Right atrium auricular region (tissue), 2 donors: ENCODE results near the gene AQP1. TPM values are rescaled to one million over a fixed set of nuclear protein-coding genes. Genes with fewer than 3 reads are reported as not detected.

Source experiments
- DNase-seq: peaks from one replicate; pipeline ENCODE4 v3.0.0-alpha.2; 2019; ENCODE audit warnings: low spot score
- H3K27ac ChIP-seq, 2 donors: fragments of 200-600 bp; sonication (generic); 1 replicate in 1 of 2; 2 replicates in 1 of 2; pipeline ENCODE4 v1.5.1; 2016 to 2019
- H3K27me3 ChIP-seq, 2 donors: fragments of 200-600 bp; sonication (generic); one replicate each; pipeline versions ENCODE4 v1.5.1 to v1.6.0; 2017 to 2019
- H3K36me3 ChIP-seq: fragments of 200-600 bp; sonication (generic); one replicate; pipeline ENCODE4 v1.5.1; 2016
- H3K4me1 ChIP-seq, 2 donors: fragments of 200-600 bp; sonication (generic); one replicate each; pipeline versions ENCODE4 v1.5.1 to v1.6.0; 2017 to 2019
- H3K4me3 ChIP-seq, 2 donors: fragments of 200-600 bp; sonication (generic); 1 replicate in 1 of 2; 2 replicates in 1 of 2; pipeline ENCODE4 v1.5.1; 2017 to 2019; ENCODE audit warnings: mild to moderate bottlenecking in 1 of 2, moderate library complexity in 1 of 2
- H3K9me3 ChIP-seq, 2 donors: fragments of 200-600 bp; sonication (generic); one replicate each; pipeline ENCODE4 v1.5.1; 2019
- total RNA-seq, 2 donors: library from RNA; depleted of rRNA; stranded (reverse); fragments of >200 nt; gene quantifications; one replicate each; pipeline ENCODE4 v1.1.0, GENCODE V29; 2016
- TF ChIP-seq, protein P1 (sequence below), 2 donors: fragments of 200-600 bp; sonication (generic); IDR thresholded peaks; one replicate each; pipeline ENCODE4 v1.5.1; 2019; ENCODE audit warnings: antibody characterized with exemption in 2 of 2

Gene AQP1
- total RNA-seq, 2 donors from 2014 or later, result 353 to 517 TPM

DNA sequence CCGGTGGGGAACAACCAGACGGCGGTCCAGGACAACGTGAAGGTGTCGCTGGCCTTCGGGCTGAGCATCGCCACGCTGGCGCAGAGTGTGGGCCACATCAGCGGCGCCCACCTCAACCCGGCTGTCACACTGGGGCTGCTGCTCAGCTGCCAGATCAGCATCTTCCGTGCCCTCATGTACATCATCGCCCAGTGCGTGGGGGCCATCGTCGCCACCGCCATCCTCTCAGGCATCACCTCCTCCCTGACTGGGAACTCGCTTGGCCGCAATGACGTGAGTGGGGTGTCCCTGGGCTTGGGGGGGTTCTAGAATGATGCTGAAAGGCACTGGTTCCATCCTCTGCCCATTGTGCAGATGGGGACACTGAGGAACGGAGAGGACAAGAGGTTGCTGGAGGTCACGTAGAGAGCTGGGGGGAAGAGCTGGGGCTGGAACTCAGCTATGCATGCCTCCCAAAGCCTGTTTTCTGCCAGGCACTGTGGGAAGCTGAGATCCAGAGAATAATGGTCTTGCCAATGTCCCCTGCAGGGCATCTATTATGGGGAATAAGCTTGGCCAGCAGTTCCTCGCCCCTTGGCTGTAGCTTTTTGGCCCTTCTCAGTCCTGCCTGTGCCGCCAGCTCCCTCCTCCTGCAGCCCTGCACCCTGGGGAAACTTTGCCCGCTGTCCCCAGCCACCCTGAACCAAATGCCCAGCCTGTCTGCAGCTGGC is 523 bp downstream of the AQP1 start:
- TF ChIP-seq, protein P1, sequence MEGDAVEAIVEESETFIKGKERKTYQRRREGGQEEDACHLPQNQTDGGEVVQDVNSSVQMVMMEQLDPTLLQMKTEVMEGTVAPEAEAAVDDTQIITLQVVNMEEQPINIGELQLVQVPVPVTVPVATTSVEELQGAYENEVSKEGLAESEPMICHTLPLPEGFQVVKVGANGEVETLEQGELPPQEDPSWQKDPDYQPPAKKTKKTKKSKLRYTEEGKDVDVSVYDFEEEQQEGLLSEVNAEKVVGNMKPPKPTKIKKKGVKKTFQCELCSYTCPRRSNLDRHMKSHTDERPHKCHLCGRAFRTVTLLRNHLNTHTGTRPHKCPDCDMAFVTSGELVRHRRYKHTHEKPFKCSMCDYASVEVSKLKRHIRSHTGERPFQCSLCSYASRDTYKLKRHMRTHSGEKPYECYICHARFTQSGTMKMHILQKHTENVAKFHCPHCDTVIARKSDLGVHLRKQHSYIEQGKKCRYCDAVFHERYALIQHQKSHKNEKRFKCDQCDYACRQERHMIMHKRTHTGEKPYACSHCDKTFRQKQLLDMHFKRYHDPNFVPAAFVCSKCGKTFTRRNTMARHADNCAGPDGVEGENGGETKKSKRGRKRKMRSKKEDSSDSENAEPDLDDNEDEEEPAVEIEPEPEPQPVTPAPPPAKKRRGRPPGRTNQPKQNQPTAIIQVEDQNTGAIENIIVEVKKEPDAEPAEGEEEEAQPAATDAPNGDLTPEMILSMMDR (IDR thresholded peaks at IDR 0.05), result no peak
- peaks cover 0 to 98% of the 10 kb centered on the region in 2 donors for H3K4me1 ChIP-seq

GRCh38 chr7:30912731-30912985 is 1.0 kb downstream of the AQP1 start:
- Histone ChIP-seq H3K36me3 (no peaks in the 10 kb centered on the region), H3K27ac (peak overlapping the region; percentile 82 to 94), H3K27me3 (no peaks in the 10 kb centered on the region), H3K4me3 (peak overlapping the region; percentile 44 to 54), H3K9me3 (no peaks in the 10 kb centered on the region), H3K4me1 (peaks cover 0 to 98% of the 10 kb centered on the region in 2 donors)
- DNase-seq, result no peak
- TF ChIP-seq, protein P1 (IDR thresholded peaks at IDR 0.05), result no peak

More for the DNA sequence above, 523 bp downstream of the AQP1 start:
- Histone ChIP-seq H3K9me3 (no peaks in the 10 kb centered on the region), H3K27me3 (no peaks in the 10 kb centered on the region), H3K4me3 (peak overlapping the region; percentile 44 to 54), H3K36me3 (no peaks in the 10 kb centered on the region), H3K27ac (peak overlapping the region; percentile 82 to 94)
- DNase-seq, result no peak

DNA sequence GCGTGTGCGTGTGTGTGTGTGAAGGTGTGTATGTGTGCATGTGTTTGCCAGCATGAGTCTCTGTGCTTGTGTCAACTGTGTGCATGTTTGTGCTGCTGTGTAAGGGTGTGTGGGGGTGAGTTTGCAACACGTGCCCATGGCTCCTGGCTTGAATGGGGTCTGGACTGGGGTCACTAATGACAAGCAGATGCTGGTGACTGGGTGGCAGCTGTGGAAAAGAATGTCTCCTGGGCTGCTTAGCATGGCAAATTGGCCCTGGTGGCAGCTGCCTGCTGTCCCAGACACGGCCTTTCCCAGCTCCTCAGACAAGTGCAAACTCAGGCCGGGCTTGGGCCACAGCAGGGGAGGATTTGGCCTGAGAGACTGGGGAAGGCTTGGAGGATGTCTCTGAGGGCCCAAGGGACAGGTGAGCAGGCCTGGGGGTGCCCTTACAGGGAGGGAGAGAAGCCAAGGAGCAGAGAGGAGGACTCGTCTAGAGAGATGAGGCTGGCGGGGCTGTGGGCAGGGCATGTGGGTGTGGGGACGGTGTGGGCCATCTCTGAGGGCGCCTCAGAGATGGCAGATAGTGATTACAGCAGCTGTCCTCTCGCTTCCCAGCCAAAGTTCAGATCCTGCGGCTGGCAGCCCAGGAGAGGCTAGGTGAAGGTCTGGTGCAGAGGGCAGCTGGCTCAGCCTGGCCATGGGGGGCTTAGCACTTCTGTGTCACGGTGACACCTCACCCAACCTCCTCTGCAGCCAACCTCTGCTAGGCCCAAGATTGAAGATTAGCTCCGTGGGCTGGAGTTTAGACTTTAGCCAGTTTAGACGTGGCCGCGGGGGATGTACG is 1.5 kb downstream of the AQP1 start:
- H3K4me1 ChIP-seq, result peaks cover 0 to 98% of the 10 kb centered on the region in 2 donors
- peak overlapping the region; percentile 44 to 54 for H3K4me3 ChIP-seq
- no peaks in the 10 kb centered on the region for H3K9me3 ChIP-seq
- H3K27ac ChIP-seq, result peak overlapping the region; percentile 82 to 94
- no peak for DNase-seq
- TF ChIP-seq, protein P1 (IDR thresholded peaks at IDR 0.05), result no peak
- no peaks in the 10 kb centered on the region for H3K27me3 ChIP-seq
- H3K36me3 ChIP-seq, result no peaks in the 10 kb centered on the region

DNA sequence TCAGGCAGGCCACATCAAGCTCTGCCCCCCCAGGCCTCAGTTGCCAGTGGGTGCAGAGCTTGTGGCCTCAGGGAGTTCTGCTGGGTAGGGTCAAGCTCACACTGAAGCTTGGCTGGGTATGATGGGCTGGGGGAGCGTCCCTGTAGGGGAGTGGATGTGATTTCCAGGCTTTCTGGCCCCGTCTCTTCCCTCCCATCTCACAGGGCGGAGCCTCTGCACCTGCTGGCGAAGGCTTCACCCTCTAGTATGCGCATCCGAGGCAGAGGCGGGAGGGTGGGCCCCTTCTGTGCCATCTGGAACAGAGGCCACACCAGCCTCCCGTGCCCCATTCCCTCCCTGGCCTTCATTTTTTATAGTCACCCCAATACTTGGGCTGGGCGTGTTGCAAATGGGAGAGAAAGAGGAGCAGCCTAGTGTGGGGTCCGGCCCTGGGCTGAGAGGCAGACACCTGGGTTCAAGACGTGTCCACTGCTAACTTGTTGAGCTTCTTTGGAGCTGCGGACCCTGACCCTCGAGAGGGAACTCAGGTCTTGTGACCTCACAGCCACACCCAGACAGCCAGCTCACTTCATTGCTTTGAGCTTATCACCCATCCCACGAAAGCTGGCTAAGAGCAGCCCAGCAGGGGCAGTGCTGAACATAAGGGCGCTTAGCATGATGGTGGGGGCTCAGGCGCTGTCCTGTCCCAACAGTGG is 2.3 kb downstream of the AQP1 start:
- TF ChIP-seq, protein P1 (IDR thresholded peaks at IDR 0.05), result no peak

DNA sequence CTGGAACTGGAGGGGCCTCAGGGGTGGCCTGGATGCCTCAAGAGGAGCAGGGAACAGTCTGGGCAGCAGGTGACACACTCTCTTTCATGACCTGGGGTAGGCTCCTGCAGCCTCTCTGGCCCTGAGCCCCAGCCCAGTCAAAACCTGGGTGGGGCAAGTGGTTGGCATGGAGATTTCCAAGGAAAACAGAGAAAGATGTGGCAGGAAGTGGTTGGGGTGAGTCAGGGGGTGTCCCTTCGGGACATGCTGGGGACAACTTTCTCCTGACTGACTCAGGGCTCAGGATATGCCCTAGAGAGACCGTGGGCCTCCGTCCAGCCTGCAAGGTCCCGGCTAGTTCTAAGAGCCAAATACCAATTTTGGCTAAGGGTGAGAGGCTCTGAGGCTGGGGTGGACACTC is 2.9 kb downstream of the AQP1 start:
- no peaks in the 10 kb centered on the region for H3K36me3 ChIP-seq
- DNase-seq, result peak; percentile 82
- TF ChIP-seq, protein P1 (IDR thresholded peaks at IDR 0.05), result no peak
- H3K4me3 ChIP-seq, result peak overlapping the region; percentile 44 to 54
- H3K4me1 ChIP-seq, result peaks cover 0 to 99% of the 10 kb centered on the region in 2 donors
- H3K27ac ChIP-seq, result peak overlapping the region; percentile 82 to 94
- H3K9me3 ChIP-seq, result no peaks in the 10 kb centered on the region
- no peaks in the 10 kb centered on the region for H3K27me3 ChIP-seq

More for the DNA sequence above, 2.3 kb downstream of the AQP1 start:
- H3K9me3 ChIP-seq, result no peaks in the 10 kb centered on the region
- H3K27me3 ChIP-seq, result no peaks in the 10 kb centered on the region
- no peak for DNase-seq
- H3K27ac ChIP-seq, result peak overlapping the region; percentile 82 to 94
- no peaks in the 10 kb centered on the region for H3K36me3 ChIP-seq
- H3K4me1 ChIP-seq, result peaks cover 0 to 98% of the 10 kb centered on the region in 2 donors
- H3K4me3 ChIP-seq, result peak overlapping the region; percentile 44 to 54
